Activated B cell treated with CpG ODN at 0.5 μM for 24 hours (primary cell): ENCODE data around the gene ICE2. TPM values are rescaled to one million over a fixed set of nuclear protein-coding genes. Genes with fewer than 3 reads are reported as not detected.

Experiments used
- ATAC-seq: fragments of 200-7000 bp; cut with Tn5 transposase; one replicate; pipeline ENCODE4 v1.10.0; 2021; ENCODE audit warnings: low read depth, mild to moderate bottlenecking, moderate library complexity
- CTCF ChIA-PET: fragments of 350-600 bp; sonication (Branson Sonifier 250); formaldehyde crosslinking; loops from one replicate; lab custom pipeline; 2021; ENCODE audit warnings: antibody characterized with exemption; lab: Charles Lee
- POLR2A ChIA-PET: fragments of 350-600 bp; sonication (Branson Sonifier 250); formaldehyde crosslinking; loops from one replicate; lab custom pipeline; 2021; ENCODE audit warnings: antibody characterized with exemption; lab: Charles Lee
- DNase-seq: peaks from one replicate; pipeline ENCODE4 v3.0.0; 2022
- H3K27ac Mint-ChIP-seq: one replicate; pipeline ENCODE4 v1.8.0; 2020; ENCODE audit warnings: mixed read lengths
- H3K27me3 Mint-ChIP-seq: one replicate; pipeline ENCODE4 v1.8.0; 2021; ENCODE audit warnings: mixed read lengths
- H3K36me3 Mint-ChIP-seq: one replicate; pipeline ENCODE4 v1.8.0; 2021; ENCODE audit warnings: low read depth, mixed read lengths
- H3K4me1 Mint-ChIP-seq: one replicate; pipeline ENCODE4 v1.8.0; 2021; ENCODE audit warnings: mixed read lengths
- H3K4me3 Mint-ChIP-seq: one replicate; pipeline ENCODE4 v1.8.0; 2020; ENCODE audit warnings: mild to moderate bottlenecking, mixed read lengths
- H3K9me3 Mint-ChIP-seq: one replicate; pipeline ENCODE4 v1.8.0; 2020; ENCODE audit warnings: mixed read lengths
- CTCF ChIP-seq: fragments of 200-600 bp; IDR thresholded peaks from one replicate; pipeline ENCODE4 v1.8.0; 2022; ENCODE audit warnings: antibody characterized with exemption, mild to moderate bottlenecking
- intact Hi-C: fragments of 100-400 bp; cut with micrococcal nuclease; formaldehyde crosslinking; loops from one replicate; pipeline ENCODE4 v1.15.1; 2024
- total RNA-seq: library from RNA; stranded (reverse); gene quantifications from 2 replicates; pipeline ENCODE4 v1.2.3, GENCODE V29; 2022

ICE2 gene
- total RNA-seq, 1 donor from 2014 or later = 78.0 TPM

- DNase-seq (no peak), ATAC-seq (no peak)
- Mint-ChIP-seq H3K27ac (no peak overlapping the region), H3K36me3 (peaks cover 62% of the 10 kb centered on the region), H3K4me3 (no peak overlapping the region), H3K27me3 (no peaks in the 10 kb centered on the region), H3K9me3 (no peaks in the 10 kb centered on the region), H3K4me1 (no peaks in the 10 kb centered on the region)
- POLR2A ChIA-PET = no interaction called here
- no peak for TF ChIP-seq CTCF
- intact Hi-C loops = no loop called here
- CTCF ChIA-PET = no interaction called here
Observed at GRCh38 chr15:60426870-60427508, 52.0 kb downstream of the ICE2 start.

- DNase-seq (no peak), ATAC-seq (no peak)
- Mint-ChIP-seq H3K4me3 (no peak overlapping the region), H3K36me3 (peaks cover 57% of the 10 kb centered on the region), H3K4me1 (no peaks in the 10 kb centered on the region), H3K27me3 (no peaks in the 10 kb centered on the region), H3K9me3 (no peaks in the 10 kb centered on the region), H3K27ac (no peak overlapping the region)
- TF ChIP-seq CTCF = no peak
- CTCF ChIA-PET = no interaction called here
- intact Hi-C loops = no loop called here
- POLR2A ChIA-PET = no interaction called here
Observed at GRCh38 chr15:60425461-60425860, 53.5 kb downstream of the ICE2 start.

- Mint-ChIP-seq H3K27ac (peak overlapping the region; percentile 14), H3K36me3 (peaks cover 53% of the 10 kb centered on the region), H3K9me3 (no peaks in the 10 kb centered on the region), H3K4me3 (no peak overlapping the region), H3K27me3 (no peaks in the 10 kb centered on the region), H3K4me1 (no peaks in the 10 kb centered on the region)
- ATAC-seq (no peak), DNase-seq (no peak)
- CTCF ChIA-PET = interaction anchor here (0.7 kb wide), 1 partner anchor 18 kb away, joined by 4 read pairs; no protein-coding TSS in a partner anchor
- intact Hi-C loops = no loop called here
- POLR2A ChIA-PET = no interaction called here
- no peak for TF ChIP-seq CTCF
Observed at GRCh38 chr15:60424006-60424405, 54.9 kb downstream of the ICE2 start.

GRCh38 chr15:60423537-60423936 lies 55.4 kb downstream of the ICE2 start:
- DNase-seq = no peak
- ATAC-seq = no peak
- no peaks in the 10 kb centered on the region for H3K27me3 Mint-ChIP-seq
- TF ChIP-seq CTCF = no peak
- H3K4me1 Mint-ChIP-seq = no peaks in the 10 kb centered on the region
- no peak overlapping the region for H3K27ac Mint-ChIP-seq
- POLR2A ChIA-PET = no interaction called here
- no peak overlapping the region for H3K4me3 Mint-ChIP-seq
- CTCF ChIA-PET = interaction anchor here (0.7 kb wide), 1 partner anchor 18 kb away, joined by 4 read pairs; no protein-coding TSS in a partner anchor
- intact Hi-C loops = no loop called here
- H3K9me3 Mint-ChIP-seq = no peaks in the 10 kb centered on the region
- peaks cover 50% of the 10 kb centered on the region for H3K36me3 Mint-ChIP-seq

GRCh38 chr15:60421544-60421943 lies 57.4 kb downstream of the ICE2 start:
- no peak for TF ChIP-seq CTCF
- intact Hi-C loops = no loop called here
- no peaks in the 10 kb centered on the region for H3K27me3 Mint-ChIP-seq
- ATAC-seq (no peak), DNase-seq (no peak)
- H3K27ac Mint-ChIP-seq = no peak overlapping the region
- peaks cover 36% of the 10 kb centered on the region for H3K36me3 Mint-ChIP-seq
- H3K4me3 Mint-ChIP-seq = no peak overlapping the region
- ChIA-PET CTCF (interaction anchor here (0.7 kb wide), 2 partner anchors 93 to 995 kb away, joined by 3 to 4 read pairs; no protein-coding TSS in a partner anchor), POLR2A (no interaction called here)
- H3K9me3 Mint-ChIP-seq = no peaks in the 10 kb centered on the region
- no peaks in the 10 kb centered on the region for H3K4me1 Mint-ChIP-seq
